HCT116 (cell line): ENCODE measurements around the gene ABCA9.

Experiments
- CBX3 ChIP-seq: IDR thresholded peaks from 2 replicates; pipeline ENCODE4 v1.6.1; 2012; ENCODE audit warnings: low read depth
- CTCF ChIP-seq, 3 experiments: fragments of 200-600 bp in 1 of 3; sonication (generic) in 1 of 3; IDR thresholded peaks in 2 of 3; conservative IDR thresholded peaks in 1 of 3; 2 replicates each; pipeline ENCODE4 v1.5.1; 2012 to 2017; ENCODE audit warnings: low read depth in 2 of 3, low read length in 2 of 3, antibody characterized with exemption in 1 of 3, borderline replicate concordance in 1 of 3, control low read depth in 1 of 3, mild to moderate bottlenecking in 1 of 3, mixed read lengths in 1 of 3, mixed run types in 1 of 3, moderate library complexity in 1 of 3; ENCODE audit not compliant: insufficient read depth in 1 of 3
- JUND ChIP-seq: IDR thresholded peaks from 2 replicates; pipeline ENCODE4 v1.6.1; 2012
- MAX ChIP-seq: IDR thresholded peaks from 2 replicates; pipeline ENCODE4 v1.6.1; 2012
- POLR2A ChIP-seq: IDR thresholded peaks from 2 replicates; pipeline ENCODE4 v1.7.0; 2011; ENCODE audit warnings: borderline replicate concordance; ENCODE audit not compliant: insufficient read depth, insufficient read length; ENCODE audit errors: extremely low read depth
- ZNF274 ChIP-seq: fragments of 200-500 bp; sonication (Bioruptor generic); IDR thresholded peaks from 2 replicates; pipeline ENCODE4 v1.6.1; 2014; ENCODE audit warnings: mild to moderate bottlenecking, low read depth, low read length, inconsistent platforms

GRCh38 chr17:69059458-69060175 lies 1.1 kb downstream of the ABCA9 start:
- no peak for TF ChIP-seq CTCF (IDR thresholded peaks at IDR 0.05 in 2 of 3, conservative IDR thresholded peaks at IDR 0.05 in 1 of 3; ENCODE audit: borderline replicate concordance in 1 of 3, insufficient read depth in 1 of 3, low read depth in 2 of 3, low read length in 2 of 3)
- no peak for TF ChIP-seq MAX
- TF ChIP-seq CBX3 = no peak
- TF ChIP-seq POLR2A = no peak
- no peak for TF ChIP-seq JUND
- TF ChIP-seq ZNF274 = no peak
